ENCODE results near the gene LGR4.

LGR4 gene

DNA sequence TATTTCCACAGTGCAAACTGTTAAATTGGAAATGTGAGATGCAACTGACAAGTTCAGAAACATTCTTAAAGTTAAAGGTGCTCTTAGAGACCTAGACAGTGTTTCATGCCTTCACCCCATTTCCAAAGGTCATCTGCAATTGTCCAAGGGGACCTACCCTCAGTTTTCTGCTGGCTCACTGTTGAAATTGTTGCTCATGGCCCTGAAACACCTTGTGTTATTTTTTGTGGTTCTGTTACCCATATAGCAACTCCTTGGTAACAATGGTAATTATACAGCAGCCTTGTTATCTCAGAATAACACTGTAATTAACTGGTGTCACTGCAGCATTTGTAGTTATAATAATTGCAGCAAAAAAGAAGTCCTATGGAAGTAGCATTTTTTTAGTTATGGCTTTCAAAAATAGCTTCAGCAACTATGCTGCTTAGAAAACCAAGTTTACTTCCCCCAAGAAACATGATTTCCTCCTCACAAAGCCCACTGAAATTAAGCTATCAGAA, 60.3 kb downstream of the LGR4 start:
- Histone ChIP-seq H3K4me3 (ENCODE audit: low read depth, low read length) (no peak overlapping the region), H3K9ac (ENCODE audit: low read depth, low read length) (no peak overlapping the region), H3K27ac (ENCODE audit: low read depth, low read length) (no peak overlapping the region), H3K36me3 (ENCODE audit: control insufficient read depth, insufficient read depth, low read length) (peaks cover 50% of the 10 kb centered on the region), H3K4me1 (ENCODE audit: control insufficient read depth, insufficient read depth, low read length) (peaks cover 42% of the 10 kb centered on the region), H3K27me3 (ENCODE audit: control insufficient read depth, insufficient read depth, low read length) (no peaks in the 10 kb centered on the region), H3K9me3 (ENCODE audit: control insufficient read depth, insufficient read depth, low read length) (no peaks in the 10 kb centered on the region)

DNA sequence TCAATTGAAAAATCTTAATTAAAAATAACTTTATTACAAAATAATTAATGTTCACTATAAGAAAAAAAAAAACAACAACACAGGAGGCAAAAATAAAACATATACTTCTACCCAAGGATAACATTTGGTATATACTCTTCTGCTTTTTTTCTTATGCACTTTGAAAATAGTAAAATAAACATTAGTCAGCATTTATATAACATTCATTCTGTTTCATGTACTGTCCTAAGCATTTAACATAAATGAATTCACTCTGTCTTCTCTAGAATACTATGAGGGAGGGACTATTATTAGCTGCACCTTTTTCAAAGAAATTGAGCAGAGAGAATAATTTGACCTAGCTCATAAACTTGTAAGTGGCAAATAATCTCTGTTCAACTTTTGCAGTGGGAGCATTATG, 61.3 kb downstream of the LGR4 start:
- Histone ChIP-seq H3K4me1 (ENCODE audit: control insufficient read depth, insufficient read depth, low read length) (peaks cover 33% of the 10 kb centered on the region), H3K27ac (ENCODE audit: low read depth, low read length) (no peak overlapping the region), H3K9me3 (ENCODE audit: control insufficient read depth, insufficient read depth, low read length) (no peaks in the 10 kb centered on the region), H3K4me3 (ENCODE audit: low read depth, low read length) (no peak overlapping the region), H3K9ac (ENCODE audit: low read depth, low read length) (no peak overlapping the region), H3K36me3 (ENCODE audit: control insufficient read depth, insufficient read depth, low read length) (peaks cover 59% of the 10 kb centered on the region), H3K27me3 (ENCODE audit: control insufficient read depth, insufficient read depth, low read length) (no peaks in the 10 kb centered on the region)

DNA sequence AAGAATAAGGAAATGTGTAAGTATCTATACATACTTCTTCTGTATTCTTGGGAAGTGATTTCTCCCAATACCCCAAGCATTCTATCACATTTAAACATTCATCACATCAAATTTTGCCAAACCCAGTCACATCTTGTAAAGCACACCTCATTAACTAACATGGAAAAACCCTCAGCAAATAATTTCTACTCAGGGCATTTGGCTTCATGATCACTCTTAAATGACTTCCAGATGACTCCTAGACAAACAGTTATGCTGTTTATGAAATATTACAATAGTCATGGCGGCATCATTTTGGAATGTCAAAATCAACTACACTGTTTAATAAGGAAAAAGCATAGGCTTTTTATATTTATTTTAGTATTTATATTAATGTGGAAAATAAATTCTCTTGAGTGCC, 62.3 kb downstream of the LGR4 start:
- Histone ChIP-seq H3K9me3 (ENCODE audit: control insufficient read depth, insufficient read depth, low read length) (no peaks in the 10 kb centered on the region), H3K4me3 (ENCODE audit: low read depth, low read length) (no peak overlapping the region), H3K27me3 (ENCODE audit: control insufficient read depth, insufficient read depth, low read length) (no peaks in the 10 kb centered on the region), H3K4me1 (ENCODE audit: control insufficient read depth, insufficient read depth, low read length) (peaks cover 22% of the 10 kb centered on the region), H3K9ac (ENCODE audit: low read depth, low read length) (no peak overlapping the region), H3K36me3 (ENCODE audit: control insufficient read depth, insufficient read depth, low read length) (peaks cover 59% of the 10 kb centered on the region), H3K27ac (ENCODE audit: low read depth, low read length) (no peak overlapping the region)

DNA sequence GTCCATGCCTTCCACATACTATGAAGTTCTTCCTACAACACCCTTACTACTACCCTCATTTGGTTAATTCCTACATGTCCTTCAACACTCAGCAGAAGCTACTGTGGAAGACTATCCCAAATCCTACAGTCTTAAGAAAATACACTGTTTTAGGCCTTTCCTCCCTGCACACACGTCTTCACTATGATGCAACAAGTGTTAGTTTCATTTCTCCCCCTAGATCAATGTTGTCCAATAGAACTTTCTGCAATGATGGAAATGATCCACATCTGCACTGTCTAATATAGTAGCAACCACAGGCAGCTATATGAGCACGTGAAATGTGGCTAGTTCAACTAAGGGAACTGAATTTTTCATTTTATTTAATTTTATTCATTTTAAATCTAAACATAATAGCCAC, 62.8 kb downstream of the LGR4 start:
- H3K4me1 ChIP-seq (ENCODE audit: control insufficient read depth, insufficient read depth, low read length) = peaks cover 17% of the 10 kb centered on the region
- H3K9me3 ChIP-seq (ENCODE audit: control insufficient read depth, insufficient read depth, low read length) = no peaks in the 10 kb centered on the region
- H3K27ac ChIP-seq (ENCODE audit: low read depth, low read length) = no peak overlapping the region
- peaks cover 59% of the 10 kb centered on the region for H3K36me3 ChIP-seq (ENCODE audit: control insufficient read depth, insufficient read depth, low read length)
- no peak overlapping the region for H3K9ac ChIP-seq (ENCODE audit: low read depth, low read length)
- no peaks in the 10 kb centered on the region for H3K27me3 ChIP-seq (ENCODE audit: control insufficient read depth, insufficient read depth, low read length)
- H3K4me3 ChIP-seq (ENCODE audit: low read depth, low read length) = no peak overlapping the region

DNA sequence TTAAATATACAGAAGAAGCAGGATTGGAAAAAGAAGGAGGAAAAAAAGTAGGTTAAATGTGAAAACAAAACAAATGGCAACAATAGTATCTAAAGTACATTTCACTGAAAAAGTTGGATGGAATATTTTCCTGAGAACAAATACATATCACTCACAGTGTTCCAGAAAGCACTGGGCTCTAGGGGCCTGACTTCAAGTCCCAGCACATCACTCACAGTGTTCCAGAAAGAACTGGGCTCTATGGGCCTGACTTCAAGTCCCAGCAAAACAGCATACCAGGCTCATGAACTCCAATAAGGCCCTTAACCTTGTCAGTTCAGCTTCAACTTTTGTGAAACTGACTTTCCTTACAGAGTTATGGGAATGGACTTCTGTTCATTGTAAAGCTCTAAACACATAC, 63.5 kb downstream of the LGR4 start:
- H3K27me3 ChIP-seq (ENCODE audit: control insufficient read depth, insufficient read depth, low read length) = no peaks in the 10 kb centered on the region

DNA sequence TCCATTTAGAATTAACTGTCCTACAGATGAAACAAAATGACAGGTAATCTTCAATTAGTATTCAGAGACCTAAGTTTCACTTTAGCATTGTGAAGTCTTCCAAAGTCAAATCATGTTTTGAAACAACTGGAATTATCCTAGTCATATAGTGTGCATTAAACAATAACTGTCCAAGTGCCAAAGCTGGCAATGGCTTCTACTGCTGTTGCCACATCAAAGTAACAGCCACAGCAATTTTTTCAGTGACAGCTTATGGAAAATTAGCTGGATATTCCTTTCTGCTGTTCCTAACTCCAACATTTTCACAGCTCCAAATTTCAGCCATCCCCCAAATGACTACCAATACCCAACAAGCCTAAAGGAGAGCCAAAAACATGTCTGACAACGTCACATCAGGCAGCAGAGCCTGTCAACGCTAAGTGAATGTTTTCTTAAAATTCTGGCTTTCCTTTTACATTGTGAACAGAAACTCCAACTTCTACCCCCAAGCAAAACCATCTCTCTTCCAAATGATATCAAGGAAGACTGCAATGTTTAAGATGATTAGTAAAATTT, 64.3 kb downstream of the LGR4 start:
- no peak overlapping the region for H3K9ac ChIP-seq (ENCODE audit: low read depth, low read length)
- no peaks in the 10 kb centered on the region for H3K9me3 ChIP-seq (ENCODE audit: control insufficient read depth, insufficient read depth, low read length)
- H3K27me3 ChIP-seq (ENCODE audit: control insufficient read depth, insufficient read depth, low read length) = no peaks in the 10 kb centered on the region
- peaks cover 3% of the 10 kb centered on the region; the same call in 1 of the 2 replicates for H3K4me1 ChIP-seq (ENCODE audit: control insufficient read depth, insufficient read depth, low read length)
- H3K4me3 ChIP-seq (ENCODE audit: low read depth, low read length) = no peak overlapping the region
- no peak overlapping the region for H3K27ac ChIP-seq (ENCODE audit: low read depth, low read length)
- H3K36me3 ChIP-seq (ENCODE audit: control insufficient read depth, insufficient read depth, low read length) = peaks cover 61% of the 10 kb centered on the region

More for the DNA sequence above, 63.5 kb downstream of the LGR4 start:
- no peak overlapping the region for H3K4me3 ChIP-seq (ENCODE audit: low read depth, low read length)
- H3K9me3 ChIP-seq (ENCODE audit: control insufficient read depth, insufficient read depth, low read length) = no peaks in the 10 kb centered on the region
- H3K27ac ChIP-seq (ENCODE audit: low read depth, low read length) = no peak overlapping the region
- H3K9ac ChIP-seq (ENCODE audit: low read depth, low read length) = no peak overlapping the region
- H3K36me3 ChIP-seq (ENCODE audit: control insufficient read depth, insufficient read depth, low read length) = peaks cover 59% of the 10 kb centered on the region
- H3K4me1 ChIP-seq (ENCODE audit: control insufficient read depth, insufficient read depth, low read length) = peaks cover 10% of the 10 kb centered on the region; the same call in 1 of the 2 replicates

DNA sequence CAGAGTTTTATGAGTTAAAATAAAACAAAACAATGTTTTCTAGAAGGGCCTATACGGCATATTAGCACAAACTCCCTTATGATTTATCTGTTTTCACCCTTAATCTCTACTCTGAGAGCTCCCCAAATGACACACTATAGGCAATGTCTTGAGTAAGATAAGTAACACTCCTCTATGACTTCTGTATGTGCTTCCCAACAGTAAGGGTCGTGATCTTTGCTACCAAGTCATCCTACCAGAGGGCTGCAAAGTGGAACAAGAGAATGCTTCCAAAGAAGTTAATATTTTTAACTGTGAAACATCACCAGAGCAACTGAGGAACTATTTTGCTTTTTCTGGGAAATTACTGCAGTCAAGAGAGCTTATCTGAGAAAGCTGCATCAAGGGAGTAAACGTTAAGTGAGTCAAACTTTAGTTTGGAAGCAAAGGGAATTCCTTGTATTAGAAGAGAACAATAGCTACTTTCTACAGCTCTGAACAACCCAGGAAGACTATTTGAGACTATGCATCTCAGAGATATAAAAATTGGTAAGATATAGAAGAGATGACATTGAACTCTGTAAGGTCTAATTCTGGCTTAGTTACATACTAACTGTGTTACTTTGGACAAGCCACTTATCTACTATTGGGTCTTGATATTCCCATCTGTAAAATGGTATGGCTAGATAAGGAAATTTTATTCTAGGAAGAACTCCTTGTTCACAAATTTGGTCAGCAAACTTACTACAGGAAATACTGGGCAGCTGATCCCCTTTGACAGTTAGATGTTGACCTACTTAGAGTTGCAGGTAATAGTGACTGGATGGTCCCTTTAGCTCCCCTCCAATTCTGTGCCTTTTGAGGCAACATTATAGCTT, 65.9 kb downstream of the LGR4 start:
- Histone ChIP-seq H3K36me3 (ENCODE audit: control insufficient read depth, insufficient read depth, low read length) (peaks cover 57% of the 10 kb centered on the region), H3K9ac (ENCODE audit: low read depth, low read length) (no peak overlapping the region), H3K4me3 (ENCODE audit: low read depth, low read length) (no peak overlapping the region), H3K9me3 (ENCODE audit: control insufficient read depth, insufficient read depth, low read length) (no peaks in the 10 kb centered on the region), H3K27ac (ENCODE audit: low read depth, low read length) (no peak overlapping the region), H3K4me1 (ENCODE audit: control insufficient read depth, insufficient read depth, low read length) (no peaks in the 10 kb centered on the region), H3K27me3 (ENCODE audit: control insufficient read depth, insufficient read depth, low read length) (no peaks in the 10 kb centered on the region)

DNA sequence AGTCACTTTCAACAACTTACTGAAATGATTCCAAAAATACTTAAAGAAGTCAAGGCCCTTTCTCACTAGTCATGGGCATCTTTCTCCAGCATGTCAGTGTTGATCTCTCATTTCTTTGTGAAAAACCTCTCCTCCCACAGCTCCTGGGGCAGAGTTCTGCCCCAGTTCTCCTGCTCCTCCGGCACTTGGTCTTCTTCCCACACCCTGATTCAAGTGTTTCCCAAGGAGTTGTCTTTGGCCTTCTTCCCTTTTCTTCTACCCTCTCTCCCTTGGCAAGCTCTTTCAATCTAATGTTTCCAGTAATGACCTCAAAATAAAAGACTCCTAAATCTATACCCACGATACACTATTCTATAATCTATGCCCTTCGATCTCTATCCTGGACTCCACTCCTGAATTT, 67.5 kb downstream of the LGR4 start:
- H3K9me3 ChIP-seq (ENCODE audit: control insufficient read depth, insufficient read depth, low read length) = no peaks in the 10 kb centered on the region
- no peak overlapping the region for H3K27ac ChIP-seq (ENCODE audit: low read depth, low read length)
- H3K4me3 ChIP-seq (ENCODE audit: low read depth, low read length) = no peak overlapping the region
- H3K4me1 ChIP-seq (ENCODE audit: control insufficient read depth, insufficient read depth, low read length) = no peaks in the 10 kb centered on the region
- H3K36me3 ChIP-seq (ENCODE audit: control insufficient read depth, insufficient read depth, low read length) = peaks cover 42% of the 10 kb centered on the region
- no peaks in the 10 kb centered on the region for H3K27me3 ChIP-seq (ENCODE audit: control insufficient read depth, insufficient read depth, low read length)
- H3K9ac ChIP-seq (ENCODE audit: low read depth, low read length) = no peak overlapping the region

DNA sequence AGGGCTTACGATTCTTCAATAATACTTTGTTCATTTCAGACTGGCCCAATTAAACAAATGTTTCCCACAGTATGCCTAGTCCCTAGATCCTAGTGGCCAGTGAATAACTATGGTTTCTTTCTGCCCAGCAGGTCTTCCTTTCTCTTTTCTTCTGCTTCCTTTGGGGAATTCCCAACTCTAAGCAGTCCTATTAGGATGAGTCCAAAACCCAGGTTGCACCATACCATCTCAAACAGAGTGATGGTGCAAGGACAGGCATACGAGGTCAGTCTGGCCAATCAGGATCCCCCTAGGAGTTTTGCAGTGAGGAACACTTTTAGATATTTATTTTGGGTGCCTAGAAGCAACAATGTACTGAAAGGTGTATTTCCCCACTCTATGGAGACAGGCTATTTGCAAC, 68.2 kb downstream of the LGR4 start:
- Histone ChIP-seq H3K27me3 (ENCODE audit: control insufficient read depth, insufficient read depth, low read length) (no peaks in the 10 kb centered on the region), H3K9me3 (ENCODE audit: control insufficient read depth, insufficient read depth, low read length) (no peaks in the 10 kb centered on the region), H3K4me1 (ENCODE audit: control insufficient read depth, insufficient read depth, low read length) (no peaks in the 10 kb centered on the region), H3K36me3 (ENCODE audit: control insufficient read depth, insufficient read depth, low read length) (peaks cover 37% of the 10 kb centered on the region), H3K4me3 (ENCODE audit: low read depth, low read length) (no peak overlapping the region), H3K27ac (ENCODE audit: low read depth, low read length) (no peak overlapping the region), H3K9ac (ENCODE audit: low read depth, low read length) (no peak overlapping the region)

DNA sequence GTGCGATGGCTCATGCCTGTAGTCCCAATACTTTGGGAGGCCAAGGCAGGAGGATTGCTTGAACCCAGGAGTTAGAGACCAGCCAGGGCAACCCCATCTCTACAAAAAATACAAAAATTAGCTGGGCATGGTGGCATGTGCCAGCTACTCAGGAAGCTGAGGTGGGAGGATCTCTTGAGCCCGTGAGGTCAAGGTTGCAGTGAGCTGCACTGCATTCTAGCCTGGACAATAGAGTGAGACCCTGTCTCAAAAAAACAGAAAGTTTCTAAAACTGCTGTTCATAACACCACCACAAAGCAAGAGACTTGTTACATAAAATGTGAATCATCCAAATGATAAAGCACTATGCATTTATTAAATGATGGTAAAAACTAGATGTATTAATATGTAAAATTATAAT, 69.4 kb downstream of the LGR4 start:
- Histone ChIP-seq H3K27me3 (ENCODE audit: control insufficient read depth, insufficient read depth, low read length) (no peaks in the 10 kb centered on the region), H3K4me3 (ENCODE audit: low read depth, low read length) (no peak overlapping the region), H3K27ac (ENCODE audit: low read depth, low read length) (no peak overlapping the region), H3K9me3 (ENCODE audit: control insufficient read depth, insufficient read depth, low read length) (no peaks in the 10 kb centered on the region), H3K9ac (ENCODE audit: low read depth, low read length) (no peak overlapping the region), H3K36me3 (ENCODE audit: control insufficient read depth, insufficient read depth, low read length) (peaks cover 32% of the 10 kb centered on the region), H3K4me1 (ENCODE audit: control insufficient read depth, insufficient read depth, low read length) (peaks cover 5% of the 10 kb centered on the region)

DNA sequence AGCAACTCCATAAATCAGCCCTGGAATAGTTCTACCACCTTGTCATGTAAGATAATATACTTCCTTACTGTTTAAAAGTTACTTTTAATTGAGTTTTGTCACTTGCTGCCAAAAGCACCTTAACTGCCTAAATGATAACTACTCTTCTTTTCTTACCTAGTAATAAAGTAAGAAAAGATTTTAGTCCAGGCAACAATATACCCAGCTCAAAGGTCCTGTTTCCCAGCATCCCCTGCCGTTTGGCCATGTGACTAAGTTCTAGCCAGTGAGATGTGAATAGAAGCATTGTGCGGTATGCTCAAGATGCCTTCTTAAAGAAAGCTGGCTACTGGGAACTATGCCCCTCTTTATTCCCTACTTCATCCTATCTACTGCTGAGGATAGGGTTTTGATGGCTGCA, 70.1 kb downstream of the LGR4 start:
- no peak overlapping the region for H3K4me3 ChIP-seq (ENCODE audit: low read depth, low read length)
- no peak overlapping the region for H3K9ac ChIP-seq (ENCODE audit: low read depth, low read length)
- H3K36me3 ChIP-seq (ENCODE audit: control insufficient read depth, insufficient read depth, low read length) = peaks cover 28% of the 10 kb centered on the region
- no peaks in the 10 kb centered on the region for H3K27me3 ChIP-seq (ENCODE audit: control insufficient read depth, insufficient read depth, low read length)
- H3K4me1 ChIP-seq (ENCODE audit: control insufficient read depth, insufficient read depth, low read length) = peaks cover 10% of the 10 kb centered on the region
- no peaks in the 10 kb centered on the region for H3K9me3 ChIP-seq (ENCODE audit: control insufficient read depth, insufficient read depth, low read length)
- H3K27ac ChIP-seq (ENCODE audit: low read depth, low read length) = no peak overlapping the region

Data from HUES48 (cell line).